ENCODE results near the gene MN1.

GRCh38 chr22:27745809-27746208, 55.7 kb downstream of the MN1 start:
- TF ChIP-seq YY1 (IDR thresholded peaks at IDR 0.05; ENCODE audit: insufficient read depth, insufficient read length), result no peak
- no peak for TF ChIP-seq SUZ12 (IDR thresholded peaks at IDR 0.05; ENCODE audit: extremely low read depth, insufficient read depth, insufficient read length)
